ENCODE results near the gene NDUFS1. TPM values are rescaled to one million over a fixed set of nuclear protein-coding genes. Genes with fewer than 3 reads are reported as not detected.

NDUFS1 gene
- total and polyA plus RNA-seq, 10 donors = 9.0 to 93.6 (median 65.2) TPM

DNA sequence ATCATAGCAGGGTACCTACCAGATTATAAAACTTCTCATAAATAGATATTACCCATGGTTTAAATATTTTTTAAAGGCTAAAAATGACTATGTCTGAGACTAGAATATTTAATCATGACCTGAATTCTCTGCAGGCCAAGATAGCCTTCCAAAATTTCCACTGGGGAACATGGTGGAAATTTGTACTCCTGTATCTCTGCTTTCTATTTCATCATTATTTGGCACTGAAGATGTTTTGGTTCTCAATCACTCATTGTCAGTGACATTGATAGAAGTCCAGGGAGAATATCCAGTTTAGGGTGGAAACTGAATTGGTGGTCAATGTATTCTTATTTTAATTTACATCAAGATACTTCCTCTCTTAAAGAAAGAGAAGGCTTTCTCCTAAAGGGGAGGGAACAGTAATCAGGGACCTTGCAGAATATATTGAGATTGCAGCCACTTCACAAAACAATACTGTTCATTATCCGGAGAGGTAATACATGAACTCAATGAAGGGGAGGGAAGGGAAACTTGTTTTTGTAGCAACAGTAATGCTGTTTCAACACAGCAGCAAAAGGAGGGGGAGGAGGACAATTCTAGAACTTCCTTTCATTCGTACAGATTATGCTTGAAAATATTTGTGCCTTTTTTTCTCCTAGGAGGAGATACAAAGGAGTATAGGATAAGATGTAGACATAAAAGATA is 34.6 kb upstream of the NDUFS1 start:
- DNase-seq = no peak
- peaks cover 0 to 7% (median 0%) of the 10 kb centered on the region in 7 donors for H3K27me3 ChIP-seq (replicated peaks in 1 of 7)
- no peak overlapping the region for H3K4me3 ChIP-seq
- no peaks in the 10 kb centered on the region for H3K9me3 ChIP-seq
- 24 to 40% (median 38%) methylated on average over 2 of the region's 2 CpGs for WGBS, 5 donors
- H3K4me1 ChIP-seq = no peaks in the 10 kb centered on the region
- intact Hi-C loops (cut with DNase I; ENCODE audit: low total_unique reads) = no loop called here
- TF ChIP-seq POLR2A (IDR thresholded peaks at IDR 0.05) (no peak), POLR2AphosphoS5 (IDR thresholded peaks at IDR 0.05) (no peak)
- TF ChIP-seq, protein P1, sequence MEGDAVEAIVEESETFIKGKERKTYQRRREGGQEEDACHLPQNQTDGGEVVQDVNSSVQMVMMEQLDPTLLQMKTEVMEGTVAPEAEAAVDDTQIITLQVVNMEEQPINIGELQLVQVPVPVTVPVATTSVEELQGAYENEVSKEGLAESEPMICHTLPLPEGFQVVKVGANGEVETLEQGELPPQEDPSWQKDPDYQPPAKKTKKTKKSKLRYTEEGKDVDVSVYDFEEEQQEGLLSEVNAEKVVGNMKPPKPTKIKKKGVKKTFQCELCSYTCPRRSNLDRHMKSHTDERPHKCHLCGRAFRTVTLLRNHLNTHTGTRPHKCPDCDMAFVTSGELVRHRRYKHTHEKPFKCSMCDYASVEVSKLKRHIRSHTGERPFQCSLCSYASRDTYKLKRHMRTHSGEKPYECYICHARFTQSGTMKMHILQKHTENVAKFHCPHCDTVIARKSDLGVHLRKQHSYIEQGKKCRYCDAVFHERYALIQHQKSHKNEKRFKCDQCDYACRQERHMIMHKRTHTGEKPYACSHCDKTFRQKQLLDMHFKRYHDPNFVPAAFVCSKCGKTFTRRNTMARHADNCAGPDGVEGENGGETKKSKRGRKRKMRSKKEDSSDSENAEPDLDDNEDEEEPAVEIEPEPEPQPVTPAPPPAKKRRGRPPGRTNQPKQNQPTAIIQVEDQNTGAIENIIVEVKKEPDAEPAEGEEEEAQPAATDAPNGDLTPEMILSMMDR (IDR thresholded peaks at IDR 0.05 in 8 of 11, conservative IDR thresholded peaks at IDR 0.05 in 3 of 11) = no peak
- H3K36me3 ChIP-seq = no peaks in the 10 kb centered on the region
- no peak overlapping the region for H3K27ac ChIP-seq

DNA sequence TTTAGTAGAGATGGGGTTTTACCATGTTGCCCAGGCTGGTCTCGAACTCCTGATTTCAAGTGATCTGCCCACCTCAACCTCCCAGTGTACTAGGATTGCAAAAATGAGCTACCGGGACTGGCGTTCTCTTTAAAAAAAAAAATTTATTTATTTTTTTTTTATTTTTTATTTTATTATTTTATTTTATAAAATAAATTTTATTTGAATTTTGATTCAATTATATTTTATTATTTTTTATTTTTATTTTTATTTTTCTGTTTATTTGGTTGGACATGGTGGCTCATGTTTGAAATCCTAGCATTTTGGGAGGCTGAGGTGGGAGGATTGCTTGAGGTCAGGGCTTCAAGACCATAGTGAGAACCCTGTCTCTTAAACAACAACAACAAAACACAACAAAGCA is 32.9 kb upstream of the NDUFS1 start:
- TF ChIP-seq POLR2AphosphoS5 (IDR thresholded peaks at IDR 0.05) (no peak), POLR2A (IDR thresholded peaks at IDR 0.05) (no peak)
- TF ChIP-seq, protein P1 (IDR thresholded peaks at IDR 0.05 in 8 of 11, conservative IDR thresholded peaks at IDR 0.05 in 3 of 11) = no peak
- H3K9me3 ChIP-seq = no peaks in the 10 kb centered on the region
- H3K27ac ChIP-seq = no peak overlapping the region
- H3K36me3 ChIP-seq = no peaks in the 10 kb centered on the region
- no peak overlapping the region for H3K4me3 ChIP-seq
- intact Hi-C loops (cut with DNase I; ENCODE audit: low total_unique reads) = no loop called here
- no peaks in the 10 kb centered on the region for H3K4me1 ChIP-seq
- H3K27me3 ChIP-seq (replicated peaks in 1 of 7) = peaks cover 0 to 7% (median 0%) of the 10 kb centered on the region in 7 donors
- WGBS, 5 donors = 90 to 95% (median 91%) methylated on average over 3 of the region's 3 CpGs
- DNase-seq = no peak

DNA sequence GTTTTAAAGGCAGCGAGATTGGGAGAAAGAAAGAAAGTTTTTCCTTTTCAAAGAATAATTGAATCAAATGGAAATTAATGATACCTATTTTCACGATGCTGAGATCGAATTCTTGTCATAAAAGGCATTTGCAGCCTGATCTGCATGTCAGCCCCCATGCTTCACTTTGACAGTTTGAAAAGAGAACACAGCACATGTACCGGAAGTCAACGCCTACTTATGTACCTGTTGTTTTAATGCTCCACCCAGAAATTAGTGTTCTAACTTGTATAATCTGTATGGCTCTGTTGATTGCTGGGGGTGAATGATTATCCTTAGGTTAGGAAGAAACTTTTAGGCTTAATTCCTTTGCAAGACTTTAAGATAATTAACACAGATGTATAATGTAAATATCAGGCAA is 31.4 kb upstream of the NDUFS1 start:
- no peak for DNase-seq
- 87 to 95% (median 91%) methylated on average over 5 of the region's 5 CpGs for WGBS, 5 donors
- Histone ChIP-seq H3K4me3 (no peak overlapping the region), H3K27ac (no peak overlapping the region), H3K9me3 (no peaks in the 10 kb centered on the region), H3K36me3 (no peaks in the 10 kb centered on the region), H3K27me3 (replicated peaks in 1 of 7) (no peaks in the 10 kb centered on the region), H3K4me1 (no peaks in the 10 kb centered on the region)
- intact Hi-C loops (cut with DNase I; ENCODE audit: low total_unique reads) = no loop called here
- TF ChIP-seq POLR2AphosphoS5 (IDR thresholded peaks at IDR 0.05) (no peak), POLR2A (IDR thresholded peaks at IDR 0.05) (no peak)
- TF ChIP-seq, protein P1 (IDR thresholded peaks at IDR 0.05 in 8 of 11, conservative IDR thresholded peaks at IDR 0.05 in 3 of 11) = no peak

DNA sequence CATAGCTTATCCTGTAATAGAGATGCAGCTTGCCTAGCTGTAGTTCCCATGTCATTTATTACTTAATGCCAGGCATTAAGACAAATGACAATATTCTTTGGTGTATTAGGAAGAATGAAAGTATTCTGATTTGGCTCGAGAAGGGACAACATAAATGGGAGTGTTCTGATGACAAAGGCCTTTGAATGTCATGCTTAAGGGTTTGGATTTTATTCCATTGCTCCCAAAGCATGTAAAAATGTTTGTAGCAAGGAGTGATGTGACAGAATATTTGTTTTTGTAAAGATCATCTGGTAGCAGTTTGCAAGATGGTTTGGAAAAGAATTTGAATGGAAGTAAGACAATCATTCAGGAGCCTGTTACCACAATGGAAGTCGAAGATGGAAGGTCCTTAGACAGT is 30.9 kb upstream of the NDUFS1 start:
- TF ChIP-seq POLR2AphosphoS5 (IDR thresholded peaks at IDR 0.05) = no peak
- no peak for TF ChIP-seq POLR2A (IDR thresholded peaks at IDR 0.05)
- TF ChIP-seq, protein P1 (IDR thresholded peaks at IDR 0.05 in 8 of 11, conservative IDR thresholded peaks at IDR 0.05 in 3 of 11) = no peak
- Histone ChIP-seq H3K4me1 (no peaks in the 10 kb centered on the region), H3K9me3 (no peaks in the 10 kb centered on the region), H3K36me3 (no peaks in the 10 kb centered on the region), H3K27me3 (replicated peaks in 1 of 7) (no peaks in the 10 kb centered on the region), H3K4me3 (no peak overlapping the region), H3K27ac (no peak overlapping the region)
- 52 to 84% (median 71%) methylated on average over 2 of the region's 2 CpGs for WGBS, 5 donors
- DNase-seq = no peak
- intact Hi-C loops (cut with DNase I; ENCODE audit: low total_unique reads) = no loop called here
